ENCODE data around the gene LRP2.

DNA sequence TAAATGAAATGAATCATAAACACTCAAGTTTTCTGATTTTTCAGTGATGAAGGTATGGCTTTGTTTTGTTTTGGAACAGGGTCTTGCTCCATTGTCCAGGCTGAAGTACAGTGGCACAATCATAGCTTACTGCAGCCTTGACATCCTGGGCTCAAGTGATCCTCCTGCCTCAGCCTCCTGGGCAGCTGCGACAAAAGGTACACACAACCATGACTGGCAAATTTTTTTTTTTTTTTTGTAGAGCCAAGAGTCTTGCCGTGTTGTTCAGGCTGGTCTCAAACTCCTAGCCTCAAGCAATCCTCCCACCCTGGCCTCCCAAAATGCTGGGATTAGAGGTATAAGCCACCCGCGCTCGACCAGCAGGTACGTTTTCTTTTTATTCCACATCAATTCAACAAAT is 22.5 kb upstream of the LRP2 start:
- no peak for TF ChIP-seq CTCF (IDR thresholded peaks at IDR 0.05)
- TF ChIP-seq POLR2A (IDR thresholded peaks at IDR 0.05): no peak
